K562 (cell line): ENCODE measurements around the gene CTSW. TPM values are rescaled to one million over a fixed set of nuclear protein-coding genes. Genes with fewer than 3 reads are reported as not detected.

Experiments used
- ARID2 ChIP-seq: fragments of 450-650 bp; IDR thresholded peaks from 2 replicates; pipeline ENCODE4 v1.6.1; 2017; ENCODE audit warnings: antibody characterized with exemption, mild to moderate bottlenecking
- ARID3A ChIP-seq: IDR thresholded peaks from 2 replicates; pipeline ENCODE4 v1.6.1; 2012; ENCODE audit warnings: low read depth, low read length, improper control_type of control experiment, borderline replicate concordance
- CEBPZ ChIP-seq: fragments of 150-350 bp; IDR thresholded peaks from 2 replicates; pipeline ENCODE4 v1.6.1; 2014; ENCODE audit warnings: low read depth, mild to moderate bottlenecking, low read length, borderline replicate concordance
- CHD4 ChIP-seq: fragments of 200-600 bp; sonication (generic); IDR thresholded peaks from 3 replicates; pipeline ENCODE4 v1.6.1; 2012; ENCODE audit warnings: low read depth, mild to moderate bottlenecking, mixed read lengths, low read length, inconsistent platforms; ENCODE audit not compliant: insufficient read depth, insufficient replicate concordance, poor library complexity, severe bottlenecking
- CREM ChIP-seq: IDR thresholded peaks from 2 replicates; pipeline ENCODE4 v1.6.1; 2014; ENCODE audit warnings: antibody characterized with exemption, low read depth
- ELF1 ChIP-seq: fragments of 200-800 bp; sonication (Bioruptor generic); IDR thresholded peaks from 2 replicates; pipeline ENCODE4 v1.6.1; 2016; ENCODE audit warnings: missing genetic modification characterization, missing compliant biosample characterization
- JUN ChIP-seq, 2 experiments: sonication (generic) in 1 of 2; formaldehyde crosslinking in 1 of 2; IDR thresholded peaks; 2 replicates each; pipeline versions ENCODE4 v1.6.1 to v1.8.0; 2012 to 2022; ENCODE audit warnings: borderline replicate concordance in 2 of 2, mild to moderate bottlenecking in 2 of 2, improper control_type of control experiment in 1 of 2, low read depth in 1 of 2, low read length in 1 of 2, missing genetic modification reagents in 1 of 2
- KLF1 ChIP-seq: fragments of 450-650 bp; IDR thresholded peaks from 2 replicates; pipeline ENCODE4 v1.6.1; 2016; ENCODE audit warnings: missing genetic modification characterization, missing compliant biosample characterization
- MAZ ChIP-seq, 2 experiments: fragments of 450-650 bp in 1 of 2; sonication (generic) in 1 of 2; formaldehyde crosslinking; IDR thresholded peaks in 1 of 2; conservative IDR thresholded peaks in 1 of 2; 2 replicates each; pipeline versions ENCODE4 v1.4.0 to v1.5.0; 2020; ENCODE audit warnings: mild to moderate bottlenecking in 1 of 2, missing genetic modification reagents in 1 of 2
- MEIS2 ChIP-seq: fragments of 450-650 bp; IDR thresholded peaks from 2 replicates; pipeline ENCODE4 v1.6.1; 2014; ENCODE audit warnings: mild to moderate bottlenecking; ENCODE audit not compliant: partially characterized antibody
- NFE2 ChIP-seq: IDR thresholded peaks from 2 replicates; pipeline ENCODE4 v1.6.1; 2014; ENCODE audit warnings: antibody characterized with exemption, low read depth
- PCBP2 ChIP-seq: fragments of 200-400 bp; formaldehyde crosslinking; IDR thresholded peaks from 2 replicates; pipeline ENCODE4 v1.6.1; 2018; ENCODE audit warnings: low read length, low read depth, mild to moderate bottlenecking, moderate library complexity; ENCODE audit not compliant: poor library complexity, severe bottlenecking
- TGIF2 ChIP-seq: sonication (generic); formaldehyde crosslinking; IDR thresholded peaks from 2 replicates; pipeline ENCODE4 v1.8.1; 2022; ENCODE audit warnings: mild to moderate bottlenecking, missing genetic modification reagents, moderate library complexity
- YBX1 ChIP-seq: fragments of 450-650 bp; IDR thresholded peaks from 2 replicates; pipeline ENCODE4 v1.7.1; 2016; ENCODE audit warnings: mild to moderate bottlenecking
- ZFPM2 ChIP-seq: fragments of 250-450 bp; sonication (Bioruptor Pico); IDR thresholded peaks from 2 replicates; pipeline ENCODE4 v1.5.1; 2022; ENCODE audit warnings: mild to moderate bottlenecking
- ZNF24 ChIP-seq: fragments of 450-650 bp; IDR thresholded peaks from 2 replicates; pipeline ENCODE4 v1.6.1; 2016
- ZNF584 ChIP-seq: fragments of 200-800 bp; sonication (Bioruptor generic); IDR thresholded peaks from 2 replicates; pipeline ENCODE4 v1.6.1; 2016; ENCODE audit warnings: low read depth, mild to moderate bottlenecking, missing genetic modification characterization, missing compliant biosample characterization
- ZNF639 ChIP-seq, 2 experiments: fragments of 200-800 bp in 1 of 2; sonication (Bioruptor generic) in 1 of 2; sonication (generic) in 1 of 2; formaldehyde crosslinking in 1 of 2; IDR thresholded peaks in 1 of 2; conservative IDR thresholded peaks in 1 of 2; 2 replicates each; pipeline versions ENCODE4 v1.5.0 to v1.6.1; 2016 to 2020; ENCODE audit warnings: missing compliant biosample characterization in 1 of 2, missing genetic modification characterization in 1 of 2, missing genetic modification reagents in 1 of 2
- ZNF785 ChIP-seq: fragments of 250-450 bp; sonication (Bioruptor Pico); IDR thresholded peaks from 2 replicates; pipeline ENCODE4 v1.4.0; 2020; ENCODE audit warnings: mild to moderate bottlenecking
- polyA plus RNA-seq, 8 experiments: library from polyadenylated mRNA; depleted of rRNA in 4 of 8; stranded (reverse) in 5 of 8; unstranded in 3 of 8; fragments of >200 nt; fragmentation: Nextera tagmentation in 2 of 8; fragmentation: Illumina TruSeq in 1 of 8; extraction: Ambion mirVana in 2 of 8; extraction: Trizol in 1 of 8; gene quantifications; 2 replicates each; pipeline versions ENCODE4 v1.2.1 to v1.2.3, GENCODE V29; 2011 to 2014; ENCODE audit warnings: inconsistent platforms in 1 of 8, missing spikeins in 1 of 8
- total RNA-seq, 7 experiments: library from RNA; depleted of rRNA in 6 of 7; stranded (reverse); fragments of >200 nt in 6 of 7; fragmentation: Illumina TruSeq in 2 of 7; extraction: Trizol in 2 of 7; gene quantifications; 2 replicates each; pipeline versions ENCODE4 v1.2.1 to v1.2.3, GENCODE V29; 2011 to 2021; ENCODE audit warnings: low replicate concordance in 1 of 7

CTSW gene
- total and polyA plus RNA-seq, 9 of the 15 experiments (the other 6 are each of a cell fraction or from before 2014, with no cell fraction given) = 0.04 TPM; not detected in 8

- TF ChIP-seq CHD4 = no peak
- no peak for TF ChIP-seq ZNF584
- peak in 1 of 2 experiments; percentile 75; a peak in 2 of 4 replicates for TF ChIP-seq ZNF639 (CRISPR knock-in tag; conservative IDR thresholded peaks at IDR 0.05 in 1 of 2, IDR thresholded peaks at IDR 0.05 in 1 of 2)
- no peak for TF ChIP-seq ARID3A
- TF ChIP-seq PCBP2 = no peak
- peak; percentile 33; the same call in 1 of the 2 replicates for TF ChIP-seq JUN (IDR thresholded peaks at IDR 0.05; ENCODE audit: borderline replicate concordance, low read depth, low read length)
- no peak for TF ChIP-seq JUN (CRISPR knock-in tag; IDR thresholded peaks at IDR 0.05; ENCODE audit: borderline replicate concordance)
- TF ChIP-seq ZFPM2 (CRISPR knock-in tag) = no peak
- peak; percentile 54 to 85 for TF ChIP-seq MAZ (CRISPR knock-in tag; conservative IDR thresholded peaks at IDR 0.05 in 1 of 2, IDR thresholded peaks at IDR 0.05 in 1 of 2)
- no peak for TF ChIP-seq NFE2
- TF ChIP-seq TGIF2 (CRISPR knock-in tag) = no peak
- TF ChIP-seq KLF1 (tag) = peak; percentile 81; the same call in 1 of the 2 replicates
- peak; percentile 72 for TF ChIP-seq CREM
- no peak for TF ChIP-seq ARID2
- no peak for TF ChIP-seq ELF1
- no peak for TF ChIP-seq YBX1
- TF ChIP-seq CEBPZ = no peak
- no peak for TF ChIP-seq ZNF785
- TF ChIP-seq MEIS2 = peak; percentile 84
- no peak for TF ChIP-seq ZNF24
These were observed 10.9 kb downstream of the CTSW start, which contains the start of gene CCDC85B (continued) for GRCh38 chr11:65890324-65891218.
